Adrenal gland (tissue), 5 donors: ENCODE measurements around the gene MVB12B.

Experiments used
- CTCF ChIP-seq, 6 experiments: fragments of 450-650 bp in 4 of 6; fragments of 200-600 bp in 2 of 6; sonication (generic) in 1 of 6; IDR thresholded peaks; 1 replicate in 5 of 6; 2 replicates in 1 of 6; pipeline versions ENCODE4 v1.5.1 to v1.8.0; 2016 to 2021; ENCODE audit warnings: antibody characterized with exemption in 6 of 6, mild to moderate bottlenecking in 2 of 6, moderate library complexity in 1 of 6
- POLR2A ChIP-seq, 2 donors: fragments of 450-650 bp; IDR thresholded peaks; one replicate each; pipeline ENCODE4 v1.6.1; 2017; ENCODE audit warnings: antibody characterized with exemption in 2 of 2, mild to moderate bottlenecking in 2 of 2, moderate library complexity in 1 of 2
- donor health status: DM: no; HTN: no; CAD: no.

GRCh38 chr9:126366366-126367011 lies 39.9 kb downstream of the MVB12B start:
- TF ChIP-seq CTCF (IDR thresholded peaks at IDR 0.05): no peak
- no peak for TF ChIP-seq POLR2A (IDR thresholded peaks at IDR 0.05)
